Ovary (tissue), 9 donors: Measurements from ENCODE around the gene GPRC5C. TPM values are rescaled to one million over a fixed set of nuclear protein-coding genes. Genes with fewer than 3 reads are reported as not detected.
A peak's percentile ranks its signal among the peaks of the same experiment; 100 is the strongest.

ENCODE experiments used
- DNase-seq, 5 donors: peaks; one replicate each; pipeline ENCODE4 v3.0.0-alpha.2; 2019 to 2020
- H3K27ac ChIP-seq, 2 donors: fragments of 200-600 bp; one replicate each; pipeline versions ENCODE4 v1.5.1 to v1.8.0; 2019 to 2022
- H3K27me3 ChIP-seq: fragments of 200-600 bp; one replicate; pipeline ENCODE4 v1.8.0; 2022
- H3K36me3 ChIP-seq: fragments of 200-600 bp; sonication (generic); one replicate; pipeline ENCODE4 v1.5.1; 2019
- H3K4me1 ChIP-seq: one replicate; pipeline ENCODE4 v1.8.1; 2013; ENCODE audit warnings: mild to moderate bottlenecking, moderate library complexity; ENCODE audit not compliant: insufficient read depth
- H3K4me3 ChIP-seq: fragments of 200-600 bp; sonication (generic); one replicate; pipeline ENCODE4 v1.5.1; 2017
- H3K9me3 ChIP-seq, 2 donors: fragments of 200-600 bp in 1 of 2; sonication (generic) in 1 of 2; one replicate each; pipeline versions ENCODE4 v1.5.1 to v1.8.1; 2013 to 2019; ENCODE audit warnings: mild to moderate bottlenecking in 1 of 2, moderate library complexity in 1 of 2
- CTCF ChIP-seq, 3 donors: fragments of 450-650 bp in 2 of 3; fragments of 200-600 bp in 1 of 3; IDR thresholded peaks; one replicate each; pipeline versions ENCODE4 v1.5.1 to v1.8.0; 2016 to 2022; ENCODE audit warnings: antibody characterized with exemption in 3 of 3, mild to moderate bottlenecking in 1 of 3
- EP300 ChIP-seq: sonication (generic); formaldehyde crosslinking; IDR thresholded peaks from one replicate; pipeline ENCODE4 v1.6.1; 2017; ENCODE audit warnings: antibody characterized with exemption
- POLR2A ChIP-seq: fragments of 450-650 bp; IDR thresholded peaks from one replicate; pipeline ENCODE4 v1.6.1; 2017; ENCODE audit warnings: antibody characterized with exemption, mild to moderate bottlenecking, moderate library complexity
- WGBS, 3 donors: extraction: QIAGEN DNeasy Blood & Tissue Kit in 1 of 3; methylation state at CpG; one replicate each; pipeline versions ENCODE4 v1.1.5 to v1.1.7; 2013 to 2017; 5-methylcytosine and 5-hydroxymethylcytosine counted together
- intact Hi-C, 4 donors: fragments of 100-400 bp; cut with DNase I; formaldehyde crosslinking; loops; one replicate each; pipeline versions ENCODE4 v1.11.0 to v1.15.1; 2022 to 2023
- polyA plus RNA-seq, 2 donors: library from polyadenylated mRNA; stranded (reverse); fragments of 200-250 nt in 1 of 2; fragments of 350-450 nt in 1 of 2; fragmentation: Illumina TruSeq in 1 of 2; extraction: RNeasy Lipid Tissue Mini Kit (QIAGEN cat#74804) in 1 of 2; gene quantifications; one replicate each; pipeline ENCODE4 v1.2.3, GENCODE V29; 2013 to 2014
- total RNA-seq, 7 donors: library from RNA; depleted of rRNA in 2 of 7; stranded (reverse); fragments of >200 nt in 2 of 7; fragmentation: NEBNext Ultra II Directional in 3 of 7; extraction: Animal tissue kit (Norgen Biotek cat#: 25700) in 3 of 7; gene quantifications; one replicate each; pipeline versions ENCODE4 v1.1.0 to v1.2.4, GENCODE V29; 2016 to 2023
- donor health status: DM: no; HTN: no; CAD: no; lungs with moderate emphysema.
- donor health status: DM: no; HTN: no; CAD: no.
- donor health status: Bipolar disorder and iron deficiency.
- donor health status: DM: yes; HTN: yes; CAD: no.
- donor health status: DM: no; HTN: no; CAD: no.
- donor health status: DM: yes; HTN: yes; CAD: no.

GPRC5C gene
- total and polyA plus RNA-seq, 9 donors = 3.7 to 133 (median 61.8) TPM

GRCh38 chr17:74452841-74453661 is 21.2 kb downstream of the GPRC5C start:
- peak overlapping the region; percentile 83 to 96 for H3K27ac ChIP-seq
- intact Hi-C loops = loop anchor here in 2 of 4 donors (2.0 to 10.0 kb wide), 3 partner anchors 22 to 246 kb away; no protein-coding TSS in a partner anchor
- no peak for TF ChIP-seq CTCF (IDR thresholded peaks at IDR 0.05)
- no peak for TF ChIP-seq POLR2A
- TF ChIP-seq EP300 = no peak
- peaks cover 38% of the 10 kb centered on the region for H3K4me1 ChIP-seq
- DNase-seq = peak; percentile 58 to 78 (median 72)
- WGBS, 3 donors = 45 to 58% (median 55%) methylated on average over 20 to 22 of the region's 22 CpGs
- H3K27me3 ChIP-seq = no peaks in the 10 kb centered on the region
- H3K9me3 ChIP-seq = no peaks in the 10 kb centered on the region
- H3K4me3 ChIP-seq = peak overlapping the region; percentile 44
- no peaks in the 10 kb centered on the region for H3K36me3 ChIP-seq

GRCh38 chr17:74453665-74454196 is 21.8 kb downstream of the GPRC5C start:
- WGBS, 3 donors = 3 to 13% (median 3%) methylated on average over 16 to 43 of the region's 43 CpGs
- TF ChIP-seq POLR2A = no peak
- TF ChIP-seq CTCF (IDR thresholded peaks at IDR 0.05) = peak in 1 of 3 donors; percentile 8
- H3K27ac ChIP-seq = peak overlapping the region; percentile 83 to 96
- peak in 2 of 5 donors; percentile 94 for DNase-seq
- no peaks in the 10 kb centered on the region for H3K36me3 ChIP-seq
- no peaks in the 10 kb centered on the region for H3K9me3 ChIP-seq
- peak overlapping the region; percentile 44 for H3K4me3 ChIP-seq
- no peaks in the 10 kb centered on the region for H3K27me3 ChIP-seq
- peaks cover 35% of the 10 kb centered on the region for H3K4me1 ChIP-seq
- intact Hi-C loops = loop anchor here in 3 of 4 donors (2.0 to 10.0 kb wide), 3 partner anchors 23 to 246 kb away; no protein-coding TSS in a partner anchor

- Histone ChIP-seq H3K27me3 (no peaks in the 10 kb centered on the region), H3K4me3 (peak overlapping the region; percentile 44), H3K9me3 (no peaks in the 10 kb centered on the region), H3K36me3 (no peaks in the 10 kb centered on the region), H3K27ac (peak overlapping the region; percentile 83 to 96), H3K4me1 (peaks cover 32% of the 10 kb centered on the region)
- intact Hi-C loops = loop anchor here (2.0 to 10.0 kb wide), 4 partner anchors 24 to 247 kb away; partner anchors contain the start of gene TTYH2 (in 1 of the 4)
- TF ChIP-seq EP300 = no peak
- TF ChIP-seq POLR2A = peak; percentile 56
- peak in 2 of 3 donors; percentile 25 to 38 for TF ChIP-seq CTCF (IDR thresholded peaks at IDR 0.05)
- WGBS, 3 donors = 8 to 12% (median 8%) methylated on average over 34 to 40 of the region's 40 CpGs
- DNase-seq = peak in 4 of 5 donors; percentile 42 to 96 (median 94)
Observed at GRCh38 chr17:74454197-74455024, 22.5 kb downstream of the GPRC5C start.

GRCh38 chr17:74455025-74455545 is 23.2 kb downstream of the GPRC5C start:
- TF ChIP-seq CTCF (IDR thresholded peaks at IDR 0.05) (no peak), EP300 (no peak), POLR2A (no peak)
- H3K27ac ChIP-seq = peak overlapping the region; percentile 83 to 96
- H3K4me1 ChIP-seq = peaks cover 26% of the 10 kb centered on the region
- intact Hi-C loops = loop anchor here in 3 of 4 donors (2.0 to 10.0 kb wide), 4 partner anchors 24 to 248 kb away; partner anchors contain the start of gene TTYH2 (in 1 of the 3)
- H3K4me3 ChIP-seq = no peak overlapping the region
- H3K9me3 ChIP-seq = no peaks in the 10 kb centered on the region
- peak in 2 of 5 donors; percentile 41 to 42 for DNase-seq
- H3K27me3 ChIP-seq = no peaks in the 10 kb centered on the region
- 62 to 63% (median 62%) methylated on average over 13 to 15 of the region's 15 CpGs for WGBS, 3 donors
- no peaks in the 10 kb centered on the region for H3K36me3 ChIP-seq
